AG08395 (cell line): ENCODE measurements around the gene ABTB1.

ENCODE experiments used
- DNase-seq: peaks from one replicate; pipeline ENCODE4 v3.0.0; 2012; ENCODE audit warnings: mixed read lengths, low spot score

Gene ABTB1

GRCh38 chr3:127720161-127720823 lies 47.5 kb downstream of the ABTB1 start:
- no peak for DNase-seq

- DNase-seq = no peak
Observed at GRCh38 chr3:127720985-127721935, 48.5 kb downstream of the ABTB1 start.

- no peak for DNase-seq
Observed at GRCh38 chr3:127722091-127722784, 49.5 kb downstream of the ABTB1 start.

GRCh38 chr3:127723011-127723567 lies 50.3 kb downstream of the ABTB1 start:
- DNase-seq = peak; percentile 43

GRCh38 chr3:127726894-127727293 lies 54.1 kb downstream of the ABTB1 start:
- DNase-seq = no peak

GRCh38 chr3:127728417-127729015 lies 55.8 kb downstream of the ABTB1 start:
- DNase-seq = no peak

GRCh38 chr3:127729556-127730056 lies 56.9 kb downstream of the ABTB1 start:
- DNase-seq = no peak

GRCh38 chr3:127730171-127730570 lies 57.4 kb downstream of the ABTB1 start:
- DNase-seq = no peak
